GM12878 (cell line): ENCODE data around the gene FOXK2. TPM values are rescaled to one million over a fixed set of nuclear protein-coding genes. Genes with fewer than 3 reads are reported as not detected.
A peak's percentile ranks its signal among the peaks of the same experiment; 100 is the strongest.

ENCODE experiments used
- DPF2 ChIP-seq: fragments of 450-650 bp; IDR thresholded peaks from 2 replicates; pipeline ENCODE4 v1.6.1; 2017; ENCODE audit warnings: mild to moderate bottlenecking
- EED ChIP-seq: sonication (generic); IDR thresholded peaks from 2 replicates; pipeline ENCODE4 v1.6.1; 2016; ENCODE audit warnings: antibody characterized with exemption, low read depth
- MLLT1 ChIP-seq: fragments of 450-650 bp; IDR thresholded peaks from 2 replicates; pipeline ENCODE4 v1.6.1; 2016; ENCODE audit warnings: mild to moderate bottlenecking
- NFYB ChIP-seq: IDR thresholded peaks from 2 replicates; pipeline ENCODE4 v1.6.1; 2011; ENCODE audit warnings: low read depth, mild to moderate bottlenecking, low read length, improper control_type of control experiment, moderate library complexity; ENCODE audit not compliant: insufficient read depth
- PKNOX1 ChIP-seq: fragments of 450-650 bp; IDR thresholded peaks from 2 replicates; pipeline ENCODE4 v1.6.1; 2016; ENCODE audit warnings: mild to moderate bottlenecking
- SKIL ChIP-seq: fragments of 450-650 bp; IDR thresholded peaks from 2 replicates; pipeline ENCODE4 v1.6.1; 2017; ENCODE audit warnings: mild to moderate bottlenecking, low read depth, inconsistent platforms; ENCODE audit not compliant: poor library complexity, severe bottlenecking
- ZBTB33 ChIP-seq: fragments of 450-650 bp; IDR thresholded peaks from 2 replicates; pipeline ENCODE4 v1.6.1; 2017; ENCODE audit warnings: mild to moderate bottlenecking
- polyA plus RNA-seq, 11 experiments: library from polyadenylated mRNA; depleted of rRNA in 4 of 11; unstranded in 6 of 11; stranded (reverse) in 5 of 11; fragments of >200 nt; fragmentation: Nextera tagmentation in 4 of 11; fragmentation: Illumina TruSeq in 1 of 11; extraction: Ambion mirVana in 4 of 11; extraction: Trizol in 1 of 11; gene quantifications; 1 replicate in 1 of 11; 2 replicates in 10 of 11; pipeline versions ENCODE4 v1.2.1 to v1.2.3, GENCODE V29; 2011 to 2016; ENCODE audit warnings: inconsistent platforms in 2 of 11, missing spikeins in 2 of 11, low read depth in 1 of 11
- total RNA-seq, 4 experiments: library from RNA; depleted of rRNA in 3 of 4; stranded (reverse); fragments of >200 nt in 3 of 4; fragmentation: Illumina TruSeq in 1 of 4; extraction: Trizol in 1 of 4; gene quantifications; 2 replicates each; pipeline versions ENCODE4 v1.2.1 to v1.2.3, GENCODE V29; 2013 to 2021

The FOXK2 gene
- total and polyA plus RNA-seq, 10 of the 15 experiments (the other 5 are each of a cell fraction or from before 2014, with no cell fraction given), result 2.4 to 56.8 (median 34.4) TPM

- TF ChIP-seq SKIL (no peak), PKNOX1 (peak; percentile 92), DPF2 (no peak), ZBTB33 (no peak), EED (0 out of 2 replicates have a peak, but pooled peaks have one; percentile 42), NFYB (no peak), MLLT1 (0 out of 2 replicates have a peak, but pooled peaks have one; percentile 27)
Measured at GRCh38 chr17:82647593-82648164, 128.1 kb downstream of the FOXK2 start (continued).
